HepG2 (cell line): ENCODE measurements around the gene LOXL3. TPM values are rescaled to one million over a fixed set of nuclear protein-coding genes. Genes with fewer than 3 reads are reported as not detected.

Source experiments
- ATAC-seq: fragments of 200-7000 bp; cut with Tn5 transposase; 3 replicates; pipeline ENCODE4 v1.9.1; 2020; ENCODE audit warnings: mild to moderate bottlenecking, moderate library complexity
- BruUV-seq: library from RNA; stranded (reverse); fragments of 400-500 nt; replicated peaks from 2 replicates; lab custom pipeline; 2021; lab: Mats Ljungman, UMichigan
- CTCF ChIA-PET: fragments of 300-600 bp; formaldehyde crosslinking; extraction: SDS; loops from one replicate; lab custom pipeline; 2021; ENCODE audit warnings: low total read pairs, inconsistent platforms, low intra/inter-chr PET ratio; lab: Yijun Ruan, JAX
- POLR2A ChIA-PET: fragments of 350-600 bp; sonication (Branson Sonifier 250); formaldehyde crosslinking; loops from one replicate; lab custom pipeline; 2020; ENCODE audit warnings: antibody characterized with exemption, inconsistent platforms; lab: Yijun Ruan, JAX
- DNase-seq: peaks from one replicate; pipeline ENCODE4 v3.0.0-alpha.2; 2015; ENCODE audit warnings: low spot score
- FAIRE-seq: peaks from 3 replicates; lab custom pipeline; 2011; peaks lifted over from hg19 to GRCh38; lab: Jason Lieb, UNC
- H2AFZ ChIP-seq: one replicate; pipeline ENCODE4 v1.6.1; 2011; ENCODE audit warnings: low read length, inconsistent platforms
- H3K27ac ChIP-seq: fragments of 300-600 bp; 3 replicates; pipeline ENCODE4 v1.8.0; 2011; ENCODE audit warnings: mixed run types, mild to moderate bottlenecking, mixed read lengths, low read length, inconsistent platforms; ENCODE audit not compliant: insufficient read depth; ENCODE audit errors: extremely low read length
- H3K27me3 ChIP-seq, 2 experiments: fragments of 200-600 bp in 1 of 2; 2 replicates in 1 of 2; 3 replicates in 1 of 2; pipeline versions ENCODE4 v1.6.0 to v1.8.0; 2011; ENCODE audit warnings: low read length in 2 of 2, mild to moderate bottlenecking in 2 of 2, moderate library complexity in 2 of 2, inconsistent platforms in 1 of 2; ENCODE audit not compliant: insufficient read depth in 2 of 2, control insufficient read depth in 1 of 2
- H3K36me3 ChIP-seq, 2 experiments: fragments of 200-600 bp in 1 of 2; replicated peaks in 1 of 2; 2 replicates in 1 of 2; 3 replicates in 1 of 2; pipeline versions ENCODE4 v1.5.1 to v1.8.0; 2011; ENCODE audit warnings: low read length in 2 of 2, inconsistent platforms in 1 of 2; ENCODE audit not compliant: insufficient read depth in 2 of 2, control insufficient read depth in 1 of 2
- H3K4me1 ChIP-seq: 2 replicates; pipeline ENCODE4 v1.5.1; 2012; ENCODE audit warnings: low read length, inconsistent platforms; ENCODE audit not compliant: insufficient read depth
- H3K4me2 ChIP-seq: 2 replicates; pipeline ENCODE4 v1.6.0; 2011; ENCODE audit warnings: low read depth, low read length, inconsistent platforms
- H3K4me3 ChIP-seq, 3 experiments: fragments of 200-600 bp in 1 of 3; sonication (generic), shearing (Covaris generic) in 1 of 3; replicated peaks in 1 of 3; 2 replicates each; pipeline ENCODE4 v1.5.1; 2011 to 2016; ENCODE audit warnings: low read length in 3 of 3, inconsistent platforms in 2 of 3, low read depth in 2 of 3, mild to moderate bottlenecking in 2 of 3, control low read depth in 1 of 3, mixed read lengths in 1 of 3; ENCODE audit not compliant: insufficient read depth in 1 of 3
- H3K79me2 ChIP-seq: one replicate; pipeline ENCODE4 v1.6.1; 2011; ENCODE audit warnings: low read length, inconsistent platforms; ENCODE audit not compliant: insufficient read depth
- H3K9ac ChIP-seq: 2 replicates; pipeline ENCODE4 v1.6.0; 2011; ENCODE audit warnings: mild to moderate bottlenecking, low read depth, low read length, inconsistent platforms; ENCODE audit not compliant: insufficient read depth
- H3K9me3 ChIP-seq: 2 replicates; pipeline ENCODE4 v1.5.1; 2012; ENCODE audit warnings: mild to moderate bottlenecking, low read length
- H4K20me1 ChIP-seq: 2 replicates; pipeline ENCODE4 v1.6.0; 2011; ENCODE audit warnings: inconsistent platforms, mild to moderate bottlenecking, low read length, moderate library complexity; ENCODE audit not compliant: insufficient read depth
- MAFF ChIP-seq: IDR thresholded peaks from 2 replicates; pipeline ENCODE4 v1.6.1; 2011; ENCODE audit warnings: low read depth, low read length, improper control_type of control experiment
- MED1 ChIP-seq: sonication (generic); formaldehyde crosslinking; IDR thresholded peaks from 2 replicates; pipeline ENCODE4 v1.4.0; 2020; ENCODE audit warnings: missing genetic modification reagents
- ZNF510 ChIP-seq: sonication (generic); formaldehyde crosslinking; IDR thresholded peaks from 2 replicates; pipeline ENCODE4 v1.4.0; 2020; ENCODE audit warnings: low read depth, mild to moderate bottlenecking, missing genetic modification reagents
- WGBS: methylation state at CpG from one replicate; pipeline ENCODE4 v1.1.6; 2017; ENCODE audit warnings: low lambda C conversion rate; 5-methylcytosine and 5-hydroxymethylcytosine counted together
- in situ Hi-C: cut with HindIII; loops from 2 replicates; pipeline ENCODE4 v1.10.0; 2017; ENCODE audit warnings: low pct_unique_long_range_greater_than_20kb; ENCODE audit not compliant: extremely low pct_ligation_motif_present
- intact Hi-C: fragments of 100-400 bp; cut with micrococcal nuclease; formaldehyde crosslinking; loops from one replicate; pipeline ENCODE4 v1.10.0; 2022; ENCODE audit not compliant: unreplicated experiment
- polyA plus RNA-seq, 8 experiments: library from polyadenylated mRNA; depleted of rRNA in 3 of 8; stranded (reverse) in 7 of 8; unstranded in 1 of 8; fragments of >200 nt; fragmentation: Illumina TruSeq in 4 of 8; extraction: Trizol in 4 of 8; gene quantifications; 2 replicates each; pipeline versions ENCODE4 v1.2.1 to v1.2.3, GENCODE V29; 2011 to 2016; ENCODE audit warnings: low read depth in 4 of 8, missing spikeins in 1 of 8, mixed read lengths in 1 of 8; ENCODE audit not compliant: insufficient read depth in 1 of 8
- total RNA-seq, 5 experiments: library from RNA; depleted of rRNA; stranded (reverse); fragments of >200 nt; fragmentation: Illumina TruSeq; extraction: Trizol; gene quantifications; 2 replicates each; pipeline ENCODE4 v1.2.3, GENCODE V29; 2016; ENCODE audit warnings: low read depth in 1 of 5
- TF ChIP-seq, protein P1 (sequence below): sonication (generic); formaldehyde crosslinking; IDR thresholded peaks from 2 replicates; pipeline ENCODE4 v1.4.0; 2020; ENCODE audit warnings: mild to moderate bottlenecking, missing genetic modification reagents, borderline replicate concordance
- TF ChIP-seq, protein P2 (sequence below): sonication (generic); formaldehyde crosslinking; IDR thresholded peaks from 2 replicates; pipeline ENCODE4 v1.5.0; 2020; ENCODE audit warnings: missing genetic modification reagents

The LOXL3 gene
- total and polyA plus RNA-seq, 2 of the 13 experiments (the other 11 are each of a cell fraction or from before 2014, with no cell fraction given), result 0.55 to 6.5 TPM

DNA sequence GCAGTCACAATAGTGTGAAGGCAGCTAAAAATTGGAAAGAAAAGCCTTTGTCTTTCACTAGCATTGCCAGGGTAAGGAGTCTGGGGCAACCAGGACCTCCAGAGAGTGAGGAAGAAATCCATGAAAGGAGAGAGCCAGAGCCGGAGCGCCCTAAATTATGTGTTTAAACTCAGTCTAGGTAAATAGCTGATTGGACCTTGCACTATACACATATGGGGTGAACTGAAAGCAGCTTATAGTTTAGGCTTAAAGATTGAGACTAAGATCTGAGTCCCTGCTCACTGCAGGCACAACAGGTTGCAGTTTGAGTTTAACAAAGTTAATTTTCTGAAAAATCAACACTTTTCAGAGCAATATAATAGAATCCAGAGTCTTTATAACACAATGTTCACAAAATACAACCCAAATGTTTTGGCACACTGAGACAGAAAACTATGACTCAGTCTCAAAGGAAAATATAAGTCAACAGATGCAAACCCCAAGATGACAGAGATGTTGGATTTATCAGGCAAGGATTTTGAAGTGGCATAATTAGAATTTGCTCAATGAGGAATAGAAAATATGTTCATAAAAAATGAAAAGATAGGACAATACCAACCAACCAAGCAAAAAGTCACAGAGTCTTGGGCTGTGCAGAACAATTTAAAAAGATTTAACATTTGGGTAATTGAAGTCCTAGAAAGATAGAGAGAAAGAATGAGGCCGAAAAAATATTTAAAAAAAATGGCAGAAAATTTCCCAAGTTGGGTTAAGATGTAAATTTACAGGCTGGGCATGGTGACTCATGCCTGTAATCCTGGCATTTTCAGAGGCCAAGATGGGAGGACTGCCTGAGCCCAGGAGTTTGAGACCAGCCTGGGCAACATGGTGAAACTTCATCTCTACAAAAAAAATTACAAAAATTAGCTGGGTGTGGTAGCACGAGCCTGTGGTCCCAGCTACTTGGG lies 40.4 kb upstream of the LOXL3 start (continued):
- TF ChIP-seq, protein P1, sequence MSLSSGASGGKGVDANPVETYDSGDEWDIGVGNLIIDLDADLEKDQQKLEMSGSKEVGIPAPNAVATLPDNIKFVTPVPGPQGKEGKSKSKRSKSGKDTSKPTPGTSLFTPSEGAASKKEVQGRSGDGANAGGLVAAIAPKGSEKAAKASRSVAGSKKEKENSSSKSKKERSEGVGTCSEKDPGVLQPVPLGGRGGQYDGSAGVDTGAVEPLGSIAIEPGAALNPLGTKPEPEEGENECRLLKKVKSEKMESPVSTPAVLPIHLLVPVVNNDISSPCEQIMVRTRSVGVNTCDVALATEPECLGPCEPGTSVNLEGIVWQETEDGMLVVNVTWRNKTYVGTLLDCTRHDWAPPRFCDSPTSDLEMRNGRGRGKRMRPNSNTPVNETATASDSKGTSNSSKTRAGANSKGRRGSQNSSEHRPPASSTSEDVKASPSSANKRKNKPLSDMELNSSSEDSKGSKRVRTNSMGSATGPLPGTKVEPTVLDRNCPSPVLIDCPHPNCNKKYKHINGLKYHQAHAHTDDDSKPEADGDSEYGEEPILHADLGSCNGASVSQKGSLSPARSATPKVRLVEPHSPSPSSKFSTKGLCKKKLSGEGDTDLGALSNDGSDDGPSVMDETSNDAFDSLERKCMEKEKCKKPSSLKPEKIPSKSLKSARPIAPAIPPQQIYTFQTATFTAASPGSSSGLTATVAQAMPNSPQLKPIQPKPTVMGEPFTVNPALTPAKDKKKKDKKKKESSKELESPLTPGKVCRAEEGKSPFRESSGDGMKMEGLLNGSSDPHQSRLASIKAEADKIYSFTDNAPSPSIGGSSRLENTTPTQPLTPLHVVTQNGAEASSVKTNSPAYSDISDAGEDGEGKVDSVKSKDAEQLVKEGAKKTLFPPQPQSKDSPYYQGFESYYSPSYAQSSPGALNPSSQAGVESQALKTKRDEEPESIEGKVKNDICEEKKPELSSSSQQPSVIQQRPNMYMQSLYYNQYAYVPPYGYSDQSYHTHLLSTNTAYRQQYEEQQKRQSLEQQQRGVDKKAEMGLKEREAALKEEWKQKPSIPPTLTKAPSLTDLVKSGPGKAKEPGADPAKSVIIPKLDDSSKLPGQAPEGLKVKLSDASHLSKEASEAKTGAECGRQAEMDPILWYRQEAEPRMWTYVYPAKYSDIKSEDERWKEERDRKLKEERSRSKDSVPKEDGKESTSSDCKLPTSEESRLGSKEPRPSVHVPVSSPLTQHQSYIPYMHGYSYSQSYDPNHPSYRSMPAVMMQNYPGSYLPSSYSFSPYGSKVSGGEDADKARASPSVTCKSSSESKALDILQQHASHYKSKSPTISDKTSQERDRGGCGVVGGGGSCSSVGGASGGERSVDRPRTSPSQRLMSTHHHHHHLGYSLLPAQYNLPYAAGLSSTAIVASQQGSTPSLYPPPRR (CRISPR knock-in tag), result no peak
- TF ChIP-seq MED1 (CRISPR knock-in tag), result no peak
- TF ChIP-seq, protein P2, sequence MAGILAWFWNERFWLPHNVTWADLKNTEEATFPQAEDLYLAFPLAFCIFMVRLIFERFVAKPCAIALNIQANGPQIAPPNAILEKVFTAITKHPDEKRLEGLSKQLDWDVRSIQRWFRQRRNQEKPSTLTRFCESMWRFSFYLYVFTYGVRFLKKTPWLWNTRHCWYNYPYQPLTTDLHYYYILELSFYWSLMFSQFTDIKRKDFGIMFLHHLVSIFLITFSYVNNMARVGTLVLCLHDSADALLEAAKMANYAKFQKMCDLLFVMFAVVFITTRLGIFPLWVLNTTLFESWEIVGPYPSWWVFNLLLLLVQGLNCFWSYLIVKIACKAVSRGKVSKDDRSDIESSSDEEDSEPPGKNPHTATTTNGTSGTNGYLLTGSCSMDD (CRISPR knock-in tag), result no peak

DNA sequence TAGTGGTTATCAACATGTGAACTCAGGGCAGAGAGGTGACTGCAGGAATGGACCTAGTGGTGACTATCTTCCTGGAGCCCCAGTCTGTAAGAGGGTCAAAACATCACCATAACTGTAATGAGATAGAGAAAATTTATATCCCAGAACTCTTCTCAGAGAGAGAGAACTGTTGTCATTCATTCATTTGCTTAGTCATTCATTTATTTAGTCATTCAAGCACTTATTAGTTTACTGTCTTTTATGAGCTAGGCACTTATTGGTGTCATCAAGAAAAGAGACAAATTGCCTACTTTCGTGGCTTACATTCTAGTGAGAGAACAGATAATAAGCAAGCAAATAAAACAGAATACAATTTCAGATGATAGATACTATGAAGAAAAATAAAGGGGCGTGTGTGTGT lies 34.9 kb upstream of the LOXL3 start:
- Histone ChIP-seq H3K9ac (no peak overlapping the region), H3K4me2 (no peak overlapping the region), H3K4me3 (no peak overlapping the region), H3K27me3 (peaks cover 0 to 4% of the 10 kb centered on the region in 2 experiments; a peak in 3 of 5 replicates), H2AFZ (no peak overlapping the region), H3K27ac (no peak overlapping the region)
- no peak for FAIRE-seq
- CTCF ChIA-PET, result interaction anchor here (0.8 to 1.5 kb wide), 2 partner anchors 82 to 254 kb away, joined by 4 to 6 read pairs; partner anchors contain the start of gene PCGF1
- DNase-seq, result no peak
- intact Hi-C loops, result loop anchor here (5.0 kb wide), 1 partner anchor 336 kb away; no protein-coding TSS in a partner anchor
- TF ChIP-seq ZNF510 (CRISPR knock-in tag) (no peak), MAFF (peak; percentile 24; the same call in 1 of the 2 replicates)
- TF ChIP-seq, all 625 proteins: peak for 1
- H4K20me1 ChIP-seq, result no peaks in the 10 kb centered on the region
- in situ Hi-C loops, result no loop called here
- ATAC-seq, result no peak
- 33% methylated on average over 2 of the region's 2 CpGs for WGBS
- POLR2A ChIA-PET, result no interaction called here
- H3K36me3 ChIP-seq, result no peaks in the 10 kb centered on the region
- no peaks in the 10 kb centered on the region for H3K79me2 ChIP-seq
- no TSS peak for BruUV-seq
- H3K4me1 ChIP-seq, result peaks cover 18% of the 10 kb centered on the region
- no peaks in the 10 kb centered on the region for H3K9me3 ChIP-seq
